Measurements from ENCODE around the gene DHRS12. TPM values are rescaled to one million over a fixed set of nuclear protein-coding genes. Genes with fewer than 3 reads are reported as not detected.

Gene DHRS12
- total RNA-seq, 4 donors from 2014 or later = 8.1 to 21.7 (median 12.5) TPM

DNA sequence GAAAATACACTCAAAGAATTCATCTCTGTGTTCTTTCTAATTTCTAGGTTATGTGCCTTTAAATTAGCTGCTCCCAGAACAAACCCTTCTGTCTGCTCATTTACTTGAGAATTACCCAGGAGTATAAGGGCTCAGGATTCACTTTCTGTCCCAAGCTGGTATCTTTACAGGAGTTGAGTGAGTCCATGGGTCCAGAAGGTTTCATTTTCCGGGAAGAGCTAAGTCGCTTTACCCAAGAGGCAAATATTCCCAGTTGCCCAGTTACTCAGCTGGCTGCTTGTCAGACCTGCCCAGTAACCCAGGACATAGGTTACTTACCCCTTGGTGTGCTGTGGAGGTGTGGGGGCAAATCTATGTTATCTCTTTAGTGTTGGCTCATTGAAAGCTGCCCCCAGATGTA is 47.3 kb downstream of the DHRS12 start:
- H3K4me1 ChIP-seq = no peaks in the 10 kb centered on the region
- H3K27ac ChIP-seq = no peak overlapping the region
- H3K27me3 ChIP-seq = no peaks in the 10 kb centered on the region
- DNase-seq = no peak
- no peak overlapping the region for H3K4me3 ChIP-seq
- TF ChIP-seq, protein P1, sequence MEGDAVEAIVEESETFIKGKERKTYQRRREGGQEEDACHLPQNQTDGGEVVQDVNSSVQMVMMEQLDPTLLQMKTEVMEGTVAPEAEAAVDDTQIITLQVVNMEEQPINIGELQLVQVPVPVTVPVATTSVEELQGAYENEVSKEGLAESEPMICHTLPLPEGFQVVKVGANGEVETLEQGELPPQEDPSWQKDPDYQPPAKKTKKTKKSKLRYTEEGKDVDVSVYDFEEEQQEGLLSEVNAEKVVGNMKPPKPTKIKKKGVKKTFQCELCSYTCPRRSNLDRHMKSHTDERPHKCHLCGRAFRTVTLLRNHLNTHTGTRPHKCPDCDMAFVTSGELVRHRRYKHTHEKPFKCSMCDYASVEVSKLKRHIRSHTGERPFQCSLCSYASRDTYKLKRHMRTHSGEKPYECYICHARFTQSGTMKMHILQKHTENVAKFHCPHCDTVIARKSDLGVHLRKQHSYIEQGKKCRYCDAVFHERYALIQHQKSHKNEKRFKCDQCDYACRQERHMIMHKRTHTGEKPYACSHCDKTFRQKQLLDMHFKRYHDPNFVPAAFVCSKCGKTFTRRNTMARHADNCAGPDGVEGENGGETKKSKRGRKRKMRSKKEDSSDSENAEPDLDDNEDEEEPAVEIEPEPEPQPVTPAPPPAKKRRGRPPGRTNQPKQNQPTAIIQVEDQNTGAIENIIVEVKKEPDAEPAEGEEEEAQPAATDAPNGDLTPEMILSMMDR (IDR thresholded peaks at IDR 0.05) = no peak
- no peak for TF ChIP-seq POLR2A (IDR thresholded peaks at IDR 0.05)
- H3K9me3 ChIP-seq = no peaks in the 10 kb centered on the region
- peaks cover 0 to 17% (median 0%) of the 10 kb centered on the region in 3 donors for H3K36me3 ChIP-seq

DNA sequence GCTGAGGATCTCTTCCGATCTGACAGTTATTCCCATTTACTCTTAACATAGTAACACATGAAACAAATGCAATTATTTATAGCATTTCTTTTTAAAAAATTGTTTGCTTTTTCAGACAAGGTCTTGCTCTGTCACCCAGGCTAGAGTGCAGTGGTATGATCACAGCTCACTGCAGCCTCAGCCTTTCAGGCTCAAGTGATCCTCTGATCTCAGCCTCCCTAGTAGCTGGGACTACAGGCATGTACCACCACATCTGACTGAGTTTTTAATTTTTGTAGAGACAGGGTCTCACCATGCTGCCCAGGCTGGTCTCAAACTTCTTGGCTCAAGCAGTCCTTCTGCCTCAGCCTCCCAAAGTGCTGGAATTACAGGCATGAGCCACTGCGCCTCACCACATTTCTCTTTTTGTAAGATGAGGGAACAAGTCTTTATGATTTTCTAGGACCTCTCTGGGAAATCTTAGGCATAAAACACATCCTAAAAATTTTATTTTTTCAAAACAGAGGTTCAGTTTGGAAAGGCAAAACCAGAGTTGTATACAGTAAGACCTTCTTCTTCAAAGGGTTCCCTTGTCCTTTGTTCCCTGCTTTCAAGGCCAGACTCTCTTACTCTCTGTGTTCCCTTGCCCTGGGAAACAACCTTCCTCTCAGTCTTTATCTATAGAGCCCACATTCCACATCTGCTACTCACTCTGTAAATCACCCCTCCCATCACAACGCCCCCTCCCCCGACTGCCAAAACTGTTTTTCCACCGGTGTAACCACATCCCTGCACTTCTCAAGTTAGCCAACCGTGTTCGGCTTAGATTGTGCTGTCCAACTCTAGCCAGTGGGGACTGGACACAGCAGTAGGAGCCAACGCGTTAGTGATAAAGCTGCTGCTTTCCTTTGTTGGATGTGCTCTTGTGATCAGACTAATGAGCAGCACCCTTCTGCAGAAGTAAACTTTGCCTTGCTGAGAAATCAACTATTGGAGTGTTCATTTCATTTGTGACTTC is 56.2 kb downstream of the DHRS12 start:
- no peaks in the 10 kb centered on the region for H3K36me3 ChIP-seq
- H3K27ac ChIP-seq = no peak overlapping the region
- TF ChIP-seq, protein P1 (IDR thresholded peaks at IDR 0.05) = no peak
- TF ChIP-seq POLR2A (IDR thresholded peaks at IDR 0.05) = no peak
- H3K9me3 ChIP-seq = peaks cover 0 to 3% (median 0%) of the 10 kb centered on the region in 4 donors
- H3K27me3 ChIP-seq = no peaks in the 10 kb centered on the region
- H3K4me1 ChIP-seq = no peaks in the 10 kb centered on the region
- DNase-seq = no peak
- H3K4me3 ChIP-seq = no peak overlapping the region

DNA sequence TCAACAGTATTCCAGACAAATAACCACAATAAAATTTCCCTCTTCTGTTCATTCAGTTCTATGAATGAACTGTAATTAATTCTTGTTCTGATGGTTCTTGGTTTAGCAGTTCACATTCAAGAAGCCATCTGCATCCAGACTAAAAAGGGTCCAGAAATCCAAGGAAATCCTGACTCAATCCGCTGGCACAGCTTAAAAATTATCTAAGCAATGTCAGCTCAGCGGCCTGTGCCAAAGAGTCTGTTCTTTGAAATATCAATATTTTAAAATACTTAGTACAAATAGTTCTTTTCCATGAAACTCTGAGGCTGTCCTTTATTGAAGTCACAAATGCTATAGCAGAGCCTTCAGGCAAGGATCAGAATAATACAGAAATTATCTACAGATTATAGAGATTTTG is 57.2 kb downstream of the DHRS12 start:
- no peaks in the 10 kb centered on the region for H3K4me1 ChIP-seq
- no peak for DNase-seq
- no peak for TF ChIP-seq POLR2A (IDR thresholded peaks at IDR 0.05)
- TF ChIP-seq, protein P1 (IDR thresholded peaks at IDR 0.05) = no peak
- H3K9me3 ChIP-seq = peaks cover 0 to 3% (median 0%) of the 10 kb centered on the region in 4 donors
- H3K36me3 ChIP-seq = no peaks in the 10 kb centered on the region
- no peak overlapping the region for H3K4me3 ChIP-seq
- no peak overlapping the region for H3K27ac ChIP-seq
- H3K27me3 ChIP-seq = no peaks in the 10 kb centered on the region

DNA sequence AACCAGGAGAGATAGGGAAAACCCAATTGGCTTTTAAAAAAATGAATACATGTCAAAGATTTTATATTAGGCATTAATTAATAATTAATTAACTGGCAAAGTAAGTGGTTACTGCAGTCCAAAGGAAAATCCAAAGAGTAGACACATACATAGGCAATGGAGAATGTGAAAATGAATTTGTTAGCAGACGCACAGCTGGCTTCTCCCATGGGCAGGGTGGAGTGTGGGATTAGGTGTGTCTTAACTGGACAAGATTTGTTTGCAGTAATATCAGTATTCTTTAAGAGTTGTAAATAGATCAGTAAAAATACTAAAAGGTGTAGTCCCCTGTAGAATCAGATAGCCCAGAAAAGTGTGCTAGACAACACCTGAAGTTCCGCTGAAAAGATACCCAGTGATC is 58.7 kb downstream of the DHRS12 start:
- no peak overlapping the region for H3K27ac ChIP-seq
- no peaks in the 10 kb centered on the region for H3K4me1 ChIP-seq
- no peaks in the 10 kb centered on the region for H3K27me3 ChIP-seq
- no peak overlapping the region for H3K4me3 ChIP-seq
- TF ChIP-seq, protein P1 (IDR thresholded peaks at IDR 0.05) = no peak
- no peak for TF ChIP-seq POLR2A (IDR thresholded peaks at IDR 0.05)
- peaks cover 0 to 3% (median 0%) of the 10 kb centered on the region in 4 donors for H3K9me3 ChIP-seq
- no peak for DNase-seq
- H3K36me3 ChIP-seq = peaks cover 0 to 3% (median 0%) of the 10 kb centered on the region in 3 donors

DNA sequence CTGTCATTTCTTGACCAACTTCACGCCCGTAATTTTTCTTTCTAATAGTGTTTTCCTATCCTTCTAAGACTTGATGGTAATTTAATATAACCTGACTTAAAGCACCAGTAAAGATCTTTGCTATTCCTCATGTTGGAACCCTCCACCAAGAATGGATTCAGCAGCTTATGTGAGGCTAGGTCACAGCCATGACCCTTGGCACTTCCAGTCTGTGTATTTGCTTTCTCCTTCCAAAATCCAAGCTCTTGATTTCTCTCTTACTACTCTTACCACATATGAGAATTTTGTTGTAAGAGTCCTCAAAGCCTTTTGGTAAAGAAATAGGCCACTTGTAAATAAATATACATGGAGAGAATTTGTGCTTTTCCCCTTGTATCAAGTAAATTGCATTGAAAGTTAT is 61.4 kb downstream of the DHRS12 start:
- TF ChIP-seq, protein P1 (IDR thresholded peaks at IDR 0.05) = no peak
- no peak for TF ChIP-seq POLR2A (IDR thresholded peaks at IDR 0.05)
- Histone ChIP-seq H3K4me3 (no peak overlapping the region), H3K4me1 (no peaks in the 10 kb centered on the region), H3K9me3 (no peaks in the 10 kb centered on the region), H3K36me3 (peaks cover 0 to 7% (median 0%) of the 10 kb centered on the region in 3 donors), H3K27ac (no peak overlapping the region), H3K27me3 (no peaks in the 10 kb centered on the region)
- DNase-seq = no peak

Data from Peyer's patch (tissue), 4 donors.